Activated CD4-positive, alpha-beta T cell treated with anti-CD3 and anti-CD28 coated beads for 36 hours (primary cell): Measurements from ENCODE around the gene GBGT1. TPM values are rescaled to one million over a fixed set of nuclear protein-coding genes. Genes with fewer than 3 reads are reported as not detected.

Source experiments
- ATAC-seq: fragments of 200-7000 bp; cut with Tn5 transposase; one replicate; pipeline ENCODE4 v1.10.0; 2021; ENCODE audit warnings: mild to moderate bottlenecking, moderate library complexity
- CTCF ChIA-PET: fragments of 350-600 bp; sonication (Branson Sonifier 250); formaldehyde crosslinking; loops from one replicate; lab custom pipeline; 2021; ENCODE audit warnings: antibody characterized with exemption; lab: Charles Lee
- POLR2A ChIA-PET: fragments of 350-600 bp; sonication (Branson Sonifier 250); formaldehyde crosslinking; loops from one replicate; lab custom pipeline; 2021; ENCODE audit warnings: antibody characterized with exemption, inconsistent platforms; lab: Charles Lee
- DNase-seq: peaks from one replicate; pipeline ENCODE4 v3.0.0-alpha.2; 2020
- H3K27ac Mint-ChIP-seq: one replicate; pipeline ENCODE4 v1.8.0; 2021; ENCODE audit warnings: mixed read lengths
- H3K27me3 Mint-ChIP-seq: one replicate; pipeline ENCODE4 v1.8.0; 2021; ENCODE audit warnings: mixed read lengths
- H3K36me3 Mint-ChIP-seq: one replicate; pipeline ENCODE4 v1.8.0; 2021; ENCODE audit warnings: low read depth, mixed read lengths
- H3K4me1 Mint-ChIP-seq: one replicate; pipeline ENCODE4 v1.8.0; 2021; ENCODE audit warnings: mixed read lengths
- H3K4me3 Mint-ChIP-seq: one replicate; pipeline ENCODE4 v1.8.0; 2021; ENCODE audit warnings: mild to moderate bottlenecking, moderate library complexity, mixed read lengths
- H3K9me3 Mint-ChIP-seq: one replicate; pipeline ENCODE4 v1.8.0; 2021; ENCODE audit warnings: low read depth, mixed read lengths
- intact Hi-C, 2 experiments: fragments of 100-400 bp; cut with DNase I in 1 of 2; cut with micrococcal nuclease in 1 of 2; formaldehyde crosslinking; loops; one replicate each; pipeline versions ENCODE4 v1.14.2 to v1.15.1; 2022 to 2024; cut with DNase I, micrococcal nuclease
- total RNA-seq, 2 experiments: library from RNA; stranded (reverse); gene quantifications; one replicate each; pipeline ENCODE4 v1.2.3, GENCODE V29; 2021

GBGT1 gene
- total RNA-seq, 2 experiments from 2014 or later: 3.8 to 4.8 TPM

DNA sequence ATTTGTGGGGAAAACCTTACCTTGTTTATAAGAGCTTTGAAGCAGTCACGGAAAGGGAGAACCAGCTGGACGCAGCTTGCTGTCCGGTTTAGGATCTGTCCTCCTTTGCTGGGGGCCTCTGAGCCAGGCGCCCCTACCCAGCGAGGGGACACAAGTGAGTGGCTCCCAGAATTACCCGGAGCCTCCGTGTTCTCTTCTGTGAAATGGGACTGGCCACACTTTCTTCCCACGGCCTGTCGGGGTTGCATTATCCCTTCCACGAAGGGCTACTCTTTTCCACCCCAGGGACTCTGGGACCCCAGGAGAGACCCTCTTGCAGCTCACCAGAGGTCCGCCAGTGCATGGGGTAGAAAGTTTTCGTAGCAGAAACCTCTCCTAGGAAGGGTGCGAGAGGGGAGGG lies 477 bp upstream of the GBGT1 start:
- Mint-ChIP-seq H3K36me3 (no peaks in the 10 kb centered on the region), H3K27me3 (no peaks in the 10 kb centered on the region), H3K4me1 (no peaks in the 10 kb centered on the region), H3K27ac (no peak overlapping the region), H3K4me3 (peak overlapping the region; percentile 65), H3K9me3 (no peaks in the 10 kb centered on the region)
- CTCF ChIA-PET: interaction anchor here (0.7 kb wide), 1 partner anchor 22 kb away, joined by 3 read pairs; no protein-coding TSS in a partner anchor
- POLR2A ChIA-PET: interaction anchor here (0.6 kb wide), 1 partner anchor 134 kb away, joined by 4 read pairs; no protein-coding TSS in a partner anchor
- ATAC-seq: no peak
- DNase-seq: no peak
- intact Hi-C loops: no loop called here

DNA sequence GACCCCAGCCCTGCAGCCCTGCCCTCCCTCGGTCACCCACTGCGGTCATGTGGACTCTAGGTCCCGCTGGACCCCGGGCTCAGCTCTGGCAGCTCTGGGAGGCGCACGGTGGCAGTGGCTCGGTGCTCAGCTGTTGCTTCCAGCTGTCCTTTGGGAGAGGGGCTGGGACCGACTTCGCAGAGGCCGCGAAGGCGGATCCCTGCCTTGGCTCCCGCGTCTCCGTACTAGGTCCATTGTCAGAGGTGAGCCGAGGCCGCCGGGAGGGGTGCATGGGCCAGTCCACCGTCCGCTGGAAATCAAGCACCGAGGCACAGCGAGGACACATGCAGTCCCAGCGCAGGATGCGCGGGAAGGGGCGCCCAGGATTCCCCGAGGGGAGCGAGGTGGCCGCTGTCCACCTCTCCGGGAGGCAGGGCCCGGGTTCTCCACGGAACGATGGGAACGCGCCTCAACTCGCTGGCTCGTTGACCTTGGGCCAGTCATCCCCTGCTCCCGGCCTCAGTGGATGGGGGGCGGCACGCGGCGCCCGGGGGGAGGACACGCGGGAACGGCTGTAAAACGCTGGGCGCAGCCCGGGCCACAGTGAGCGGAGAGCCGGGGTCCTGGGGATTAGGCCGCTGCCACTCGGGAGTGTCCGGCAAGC lies 732 bp downstream of the GBGT1 start:
- Mint-ChIP-seq H3K4me3 (peak overlapping the region; percentile 32), H3K4me1 (no peaks in the 10 kb centered on the region), H3K36me3 (no peaks in the 10 kb centered on the region), H3K9me3 (no peaks in the 10 kb centered on the region), H3K27ac (no peak overlapping the region), H3K27me3 (no peaks in the 10 kb centered on the region)
- ChIA-PET CTCF (interaction anchor here (0.6 kb wide), 2 partner anchors 9 to 193 kb away, joined by 3 read pairs; no protein-coding TSS in a partner anchor), POLR2A (no interaction called here)
- intact Hi-C loops: no loop called here
- DNase-seq: no peak
- no peak for ATAC-seq

DNA sequence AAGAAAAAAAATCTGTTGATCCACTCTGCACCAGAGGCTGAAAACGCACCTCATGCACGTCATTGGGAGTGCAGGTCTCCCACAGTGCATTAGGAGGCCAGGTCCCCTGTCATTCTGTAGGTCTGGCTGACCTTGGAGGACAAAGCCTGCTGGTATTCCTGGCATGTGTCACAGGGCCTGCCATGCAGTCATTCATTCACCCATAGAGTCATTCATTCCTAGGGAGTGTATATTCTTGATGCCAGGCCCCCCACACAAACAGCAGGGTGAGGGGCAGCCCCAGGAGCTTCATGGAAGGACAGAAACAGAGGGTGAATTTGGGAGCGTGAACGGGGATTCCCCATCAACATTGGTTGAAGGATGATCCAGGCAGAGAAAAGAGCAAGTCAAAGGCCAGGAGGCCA lies 2.2 kb downstream of the GBGT1 start:
- no peaks in the 10 kb centered on the region for H3K36me3 Mint-ChIP-seq
- DNase-seq: no peak
- intact Hi-C loops: no loop called here
- H3K4me1 Mint-ChIP-seq: no peaks in the 10 kb centered on the region
- ChIA-PET POLR2A (no interaction called here), CTCF (interaction anchor here (0.5 to 4.0 kb wide), 4 partner anchors 9 to 242 kb away, joined by 4 to 17 read pairs (median 4); no protein-coding TSS in a partner anchor)
- H3K4me3 Mint-ChIP-seq: no peak overlapping the region
- H3K9me3 Mint-ChIP-seq: no peaks in the 10 kb centered on the region
- no peaks in the 10 kb centered on the region for H3K27me3 Mint-ChIP-seq
- H3K27ac Mint-ChIP-seq: no peak overlapping the region
- ATAC-seq: no peak

DNA sequence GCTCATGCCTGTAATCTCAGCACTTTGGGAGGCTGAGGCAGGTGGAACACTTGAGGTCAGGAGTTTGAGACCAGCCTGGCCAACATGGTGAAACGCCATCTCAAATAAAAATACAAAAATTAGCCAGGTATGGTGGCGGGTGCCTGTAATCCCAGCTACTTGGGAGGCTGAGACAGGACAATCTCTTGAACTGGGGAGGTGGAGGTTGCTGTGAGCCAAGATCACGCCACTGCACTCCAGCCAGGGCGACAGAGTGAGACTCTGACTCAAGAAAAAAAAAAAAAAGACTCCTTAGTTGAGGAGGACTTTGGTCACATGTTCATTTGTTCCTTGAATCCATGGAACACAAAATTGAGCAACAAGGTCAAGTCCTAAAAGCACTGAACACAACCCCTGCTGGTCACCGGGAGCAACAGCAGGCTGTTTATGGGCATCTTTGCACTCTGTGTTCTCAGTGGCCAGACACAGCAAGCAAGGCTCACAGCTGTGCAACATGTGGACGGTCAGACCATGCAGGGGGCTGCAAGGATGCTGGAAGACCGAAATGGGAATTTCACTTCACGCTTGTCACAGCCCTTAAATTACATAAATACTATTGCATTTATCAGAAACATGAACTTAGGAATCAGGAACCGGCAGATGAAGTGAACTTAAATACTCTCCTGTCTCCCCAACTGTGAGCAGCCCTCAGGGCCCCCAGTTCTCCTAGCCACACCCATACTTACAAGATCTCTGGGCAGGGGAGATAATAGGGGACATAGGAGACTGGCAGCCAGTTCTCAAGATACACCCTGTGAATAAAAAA lies 2.8 kb downstream of the GBGT1 start:
- Mint-ChIP-seq H3K36me3 (no peaks in the 10 kb centered on the region), H3K4me3 (no peak overlapping the region), H3K9me3 (no peaks in the 10 kb centered on the region), H3K27me3 (no peaks in the 10 kb centered on the region), H3K4me1 (no peaks in the 10 kb centered on the region), H3K27ac (no peak overlapping the region)
- DNase-seq: peak; percentile 67
- intact Hi-C loops: no loop called here
- ChIA-PET POLR2A (no interaction called here), CTCF (interaction anchor here (0.5 to 4.0 kb wide), 8 partner anchors 9 to 241 kb away, joined by 3 to 17 read pairs (median 4); no protein-coding TSS in a partner anchor)
- peak; percentile 83 for ATAC-seq

DNA sequence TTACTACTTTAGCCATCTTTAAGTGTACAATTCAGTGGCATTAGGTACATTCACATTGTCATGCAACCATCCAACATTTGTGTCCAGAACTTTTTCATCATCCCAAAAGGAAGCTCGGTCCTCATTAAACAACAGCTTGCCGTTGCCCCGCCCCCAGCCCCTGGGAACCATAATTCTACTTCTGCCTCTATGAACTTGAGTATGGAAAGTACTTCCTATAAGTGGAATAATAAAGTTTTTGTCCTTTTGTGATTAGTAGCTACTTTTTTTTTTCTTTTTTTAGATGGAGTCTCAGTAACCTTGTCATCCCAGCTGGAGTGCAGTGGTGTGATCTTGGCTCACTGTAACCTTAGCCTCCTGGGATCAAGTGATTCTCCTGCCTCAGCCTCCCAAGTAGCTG lies 5.0 kb downstream of the GBGT1 start:
- Mint-ChIP-seq H3K9me3 (no peaks in the 10 kb centered on the region), H3K27me3 (no peaks in the 10 kb centered on the region), H3K27ac (no peak overlapping the region), H3K4me3 (no peak overlapping the region), H3K36me3 (no peaks in the 10 kb centered on the region), H3K4me1 (no peaks in the 10 kb centered on the region)
- CTCF ChIA-PET: interaction anchor here (0.6 to 4.0 kb wide), 7 partner anchors 11 to 501 kb away, joined by 3 to 17 read pairs (median 4); no protein-coding TSS in a partner anchor
- no peak for ATAC-seq
- intact Hi-C loops: loop anchor here in 1 of 2 experiments (5.0 kb wide), 1 partner anchor 601 kb away; no protein-coding TSS in a partner anchor
- POLR2A ChIA-PET: no interaction called here
- no peak for DNase-seq

DNA sequence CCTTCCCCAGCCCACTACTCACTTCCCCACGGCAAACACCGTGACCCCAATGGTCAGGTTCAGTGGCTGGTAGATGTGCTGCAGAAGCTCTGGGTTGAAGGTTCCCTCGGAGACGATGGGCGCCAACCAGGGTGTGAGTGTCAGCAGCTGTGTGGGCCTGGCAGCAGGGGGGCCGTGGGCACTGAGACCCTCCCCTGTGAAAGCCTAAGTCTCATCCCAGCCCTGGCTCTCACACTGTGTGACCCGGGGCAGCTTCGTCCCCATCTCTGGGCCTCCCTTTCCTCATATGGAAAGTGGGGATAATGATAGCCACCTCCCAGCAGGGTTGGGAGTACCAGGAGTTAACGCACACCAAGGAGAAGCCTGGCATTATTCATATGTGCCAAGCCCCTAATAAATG lies 8.6 kb downstream of the GBGT1 start:
- no peak for ATAC-seq
- H3K9me3 Mint-ChIP-seq: no peaks in the 10 kb centered on the region
- POLR2A ChIA-PET: no interaction called here
- no peak for DNase-seq
- intact Hi-C loops: loop anchor here in 1 of 2 experiments (5.0 kb wide), 1 partner anchor 598 kb away; no protein-coding TSS in a partner anchor
- no peaks in the 10 kb centered on the region for H3K4me1 Mint-ChIP-seq
- H3K27ac Mint-ChIP-seq: no peak overlapping the region
- no peaks in the 10 kb centered on the region for H3K36me3 Mint-ChIP-seq
- CTCF ChIA-PET: interaction anchor here (1.0 to 2.0 kb wide), 2 partner anchors 10 to 11 kb away, joined by 4 to 6 read pairs; no protein-coding TSS in a partner anchor
- no peak overlapping the region for H3K4me3 Mint-ChIP-seq
- H3K27me3 Mint-ChIP-seq: no peaks in the 10 kb centered on the region

DNA sequence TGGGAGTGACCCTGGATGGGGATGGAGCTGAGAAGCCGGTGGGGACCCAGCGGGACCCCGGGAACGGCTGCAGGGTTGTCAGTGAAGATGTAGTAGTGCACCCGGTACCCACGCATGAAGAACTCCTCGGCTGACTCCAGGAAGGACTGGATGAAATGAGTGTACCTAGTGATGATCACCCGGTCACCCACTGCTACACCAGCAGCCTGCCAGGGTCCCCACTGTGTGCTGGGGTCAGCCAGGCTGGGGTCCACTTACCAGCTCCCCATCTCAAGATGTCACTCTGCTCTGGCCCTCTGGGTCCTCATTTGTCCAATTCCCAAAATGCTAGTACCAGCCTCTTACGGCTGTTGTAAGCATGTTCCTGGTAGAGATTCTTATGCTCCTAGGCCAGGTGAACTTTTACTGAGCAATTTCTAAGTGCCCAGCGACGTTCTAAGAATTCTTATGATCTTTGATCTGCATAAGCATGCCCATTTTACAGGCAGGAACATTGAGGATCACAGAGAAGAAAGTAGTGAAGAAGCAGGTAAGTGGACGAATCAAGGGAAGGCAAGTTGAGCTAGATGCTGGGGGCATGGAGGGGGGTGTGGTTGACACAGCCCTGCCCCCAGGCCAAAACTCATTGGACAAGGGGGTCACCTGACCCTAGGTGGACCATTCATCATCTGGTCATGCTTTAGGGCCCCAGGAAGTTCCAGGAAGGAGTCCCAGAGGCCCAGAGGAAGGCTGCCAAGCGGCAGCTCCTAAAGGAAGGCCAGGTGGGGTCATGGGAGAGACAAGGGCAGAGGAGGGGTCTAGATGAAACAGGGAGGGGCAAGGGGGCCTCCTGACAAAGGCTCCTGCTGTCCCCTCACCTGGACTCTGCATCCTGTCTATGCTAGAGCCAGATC lies 9.4 kb downstream of the GBGT1 start:
- ATAC-seq (no peak), DNase-seq (no peak)
- ChIA-PET CTCF (interaction anchor here (1.0 to 2.0 kb wide), 2 partner anchors 9 to 10 kb away, joined by 4 to 6 read pairs; no protein-coding TSS in a partner anchor), POLR2A (no interaction called here)
- Mint-ChIP-seq H3K27me3 (no peaks in the 10 kb centered on the region), H3K4me3 (no peak overlapping the region), H3K4me1 (no peaks in the 10 kb centered on the region), H3K9me3 (no peaks in the 10 kb centered on the region), H3K36me3 (no peaks in the 10 kb centered on the region), H3K27ac (no peak overlapping the region)
- intact Hi-C loops: no loop called here

DNA sequence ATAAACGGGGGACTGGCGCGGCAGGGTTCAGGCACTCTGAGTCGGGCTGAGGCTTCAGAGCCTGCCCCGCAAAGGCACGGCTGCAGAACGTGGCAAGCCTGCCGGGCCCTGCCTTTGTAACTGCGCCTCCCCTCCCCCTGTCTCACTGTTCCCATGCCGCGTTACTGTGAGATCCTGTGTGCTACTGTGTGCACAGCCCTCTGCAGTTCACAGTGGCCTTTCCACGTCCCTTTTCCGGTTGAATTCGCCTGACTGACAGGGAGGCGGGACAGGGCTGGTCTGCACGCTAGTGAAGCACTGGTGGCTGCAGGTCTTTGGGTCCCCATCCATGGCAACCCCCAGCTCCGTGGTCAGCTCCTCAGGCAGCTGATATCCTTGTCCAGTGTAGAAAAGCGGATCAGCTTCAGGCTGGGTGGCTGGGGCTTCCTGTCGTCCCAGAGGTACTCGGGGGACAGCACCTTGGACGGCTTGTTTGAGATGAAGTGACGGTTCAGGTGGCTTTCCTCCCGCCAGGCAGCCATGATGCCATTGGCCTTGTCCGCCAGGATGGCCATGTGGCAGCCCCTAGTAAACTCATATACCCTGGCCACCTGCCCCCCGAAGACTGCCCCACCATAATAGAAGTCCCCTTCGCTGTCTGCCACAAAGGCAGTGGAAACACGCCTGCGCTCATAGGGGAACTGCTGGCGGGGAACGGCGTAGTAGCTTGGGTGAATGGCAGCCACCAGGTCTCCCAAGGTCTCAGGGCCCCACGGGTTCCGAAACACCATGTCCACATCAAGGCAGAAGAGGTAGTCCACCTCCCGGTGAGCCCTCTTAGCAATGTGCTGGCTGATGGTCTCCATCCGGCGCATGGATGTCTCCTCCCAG lies 10.3 kb downstream of the GBGT1 start:
- no peaks in the 10 kb centered on the region for H3K36me3 Mint-ChIP-seq
- ATAC-seq: no peak
- no peaks in the 10 kb centered on the region for H3K9me3 Mint-ChIP-seq
- no peak for DNase-seq
- intact Hi-C loops: no loop called here
- POLR2A ChIA-PET: no interaction called here
- no peaks in the 10 kb centered on the region for H3K27me3 Mint-ChIP-seq
- no peak overlapping the region for H3K27ac Mint-ChIP-seq
- H3K4me1 Mint-ChIP-seq: no peaks in the 10 kb centered on the region
- CTCF ChIA-PET: interaction anchor here (1.3 kb wide), 1 partner anchor 39 kb away, joined by 3 read pairs; no protein-coding TSS in a partner anchor
- no peak overlapping the region for H3K4me3 Mint-ChIP-seq

DNA sequence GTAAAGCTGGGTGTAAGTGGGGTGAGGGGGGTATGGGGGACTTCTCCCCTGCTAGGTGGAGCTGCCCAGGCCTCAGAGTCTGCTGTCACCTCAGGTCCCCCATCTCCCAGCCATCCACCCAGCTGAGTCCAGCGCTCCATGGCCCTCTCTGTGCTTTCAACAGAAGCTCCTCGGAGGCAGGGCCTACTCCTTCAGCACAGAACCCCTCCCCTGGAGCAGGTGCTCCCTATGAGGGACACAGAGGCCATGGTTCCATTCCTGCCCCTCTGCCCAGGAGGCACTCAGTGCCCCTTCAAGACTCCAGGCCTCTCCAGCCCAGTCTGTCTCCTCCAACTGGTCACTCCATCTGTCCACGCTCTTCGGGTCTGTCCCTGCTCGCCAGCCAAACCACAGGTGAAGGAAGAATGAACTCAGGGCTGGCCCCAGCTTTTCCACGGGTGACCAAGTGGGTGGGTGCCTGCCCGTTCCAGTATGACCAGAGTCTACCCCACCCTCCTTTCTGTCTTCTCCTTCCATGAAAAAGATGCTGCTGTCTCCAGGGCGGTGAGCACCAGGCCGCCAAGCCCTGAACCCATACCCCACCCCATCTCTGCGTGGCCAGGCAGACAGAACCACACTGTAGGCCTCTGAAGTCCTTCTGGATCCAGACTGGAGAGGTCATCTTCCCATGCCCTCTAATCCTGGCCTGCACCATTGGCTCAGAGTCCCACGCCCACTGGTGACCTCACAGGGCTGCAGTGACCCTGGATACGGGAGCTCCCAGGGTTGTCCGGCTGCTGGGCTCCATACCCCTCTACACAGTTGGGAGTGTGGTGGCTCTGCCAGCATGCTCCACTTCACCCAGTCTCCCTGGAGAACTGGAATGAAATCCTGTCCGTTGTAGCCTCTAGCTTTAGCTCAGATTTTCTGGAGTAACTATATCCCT lies 11.9 kb downstream of the GBGT1 start:
- no peak overlapping the region for H3K27ac Mint-ChIP-seq
- H3K4me3 Mint-ChIP-seq: peak overlapping the region; percentile 31

More for the DNA sequence above, 11.9 kb downstream of the GBGT1 start:
- CTCF ChIA-PET: interaction anchor here (0.6 to 1.0 kb wide), 3 partner anchors 29 to 122 kb away, joined by 3 read pairs; no protein-coding TSS in a partner anchor
- Mint-ChIP-seq H3K27me3 (no peaks in the 10 kb centered on the region), H3K4me1 (peaks cover 6% of the 10 kb centered on the region), H3K36me3 (peaks cover 6% of the 10 kb centered on the region), H3K9me3 (no peaks in the 10 kb centered on the region)
- DNase-seq (no peak), ATAC-seq (no peak)
- intact Hi-C loops: no loop called here
- POLR2A ChIA-PET: interaction anchor here (0.9 kb wide), 1 partner anchor 38 kb away, joined by 3 read pairs; no protein-coding TSS in a partner anchor
